Parathyroid adenoma (tissue), 2 donors: ENCODE measurements around the gene MON2.

Experiments used
- H2AFZ ChIP-seq: fragments of 300-600 bp; sonication (generic); one replicate; pipeline ENCODE4 v1.7.0; 2017; ENCODE audit warnings: antibody characterized with exemption, mild to moderate bottlenecking
- H3K27ac ChIP-seq: fragments of 300-600 bp; sonication (generic); one replicate; pipeline ENCODE4 v1.7.0; 2017
- H3K27me3 ChIP-seq: fragments of 300-600 bp; sonication (generic); one replicate; pipeline ENCODE4 v1.7.0; 2017; ENCODE audit warnings: low read length; ENCODE audit not compliant: control insufficient read depth, insufficient read depth
- H3K36me3 ChIP-seq: fragments of 300-600 bp; sonication (generic); one replicate; pipeline ENCODE4 v1.7.0; 2017; ENCODE audit warnings: low read length; ENCODE audit not compliant: control insufficient read depth, insufficient read depth
- H3K4me1 ChIP-seq: fragments of 300-600 bp; sonication (generic); one replicate; pipeline ENCODE4 v1.7.0; 2017; ENCODE audit warnings: control low read depth
- H3K4me2 ChIP-seq: fragments of 300-600 bp; sonication (generic); one replicate; pipeline ENCODE4 v1.7.0; 2017; ENCODE audit warnings: low read length
- H3K4me3 ChIP-seq: fragments of 300-600 bp; sonication (generic); one replicate; pipeline ENCODE4 v1.7.0; 2017; ENCODE audit warnings: low read depth, low read length
- H3K79me2 ChIP-seq: fragments of 300-600 bp; sonication (generic); one replicate; pipeline ENCODE4 v1.7.0; 2017; ENCODE audit warnings: control low read depth
- H3K9ac ChIP-seq: fragments of 300-600 bp; sonication (generic); one replicate; pipeline ENCODE4 v1.7.0; 2017; ENCODE audit warnings: mild to moderate bottlenecking
- H3K9me3 ChIP-seq: fragments of 300-600 bp; sonication (generic); one replicate; pipeline ENCODE4 v1.7.0; 2017; ENCODE audit warnings: low read length; ENCODE audit not compliant: control insufficient read depth
- TF ChIP-seq, protein P1 (sequence below): fragments of 300-600 bp; sonication (generic); IDR thresholded peaks from one replicate; pipeline ENCODE4 v1.7.0; 2017; ENCODE audit warnings: antibody characterized with exemption, mild to moderate bottlenecking
- donor health status: primary hyperparathyroidism.

Gene MON2

DNA sequence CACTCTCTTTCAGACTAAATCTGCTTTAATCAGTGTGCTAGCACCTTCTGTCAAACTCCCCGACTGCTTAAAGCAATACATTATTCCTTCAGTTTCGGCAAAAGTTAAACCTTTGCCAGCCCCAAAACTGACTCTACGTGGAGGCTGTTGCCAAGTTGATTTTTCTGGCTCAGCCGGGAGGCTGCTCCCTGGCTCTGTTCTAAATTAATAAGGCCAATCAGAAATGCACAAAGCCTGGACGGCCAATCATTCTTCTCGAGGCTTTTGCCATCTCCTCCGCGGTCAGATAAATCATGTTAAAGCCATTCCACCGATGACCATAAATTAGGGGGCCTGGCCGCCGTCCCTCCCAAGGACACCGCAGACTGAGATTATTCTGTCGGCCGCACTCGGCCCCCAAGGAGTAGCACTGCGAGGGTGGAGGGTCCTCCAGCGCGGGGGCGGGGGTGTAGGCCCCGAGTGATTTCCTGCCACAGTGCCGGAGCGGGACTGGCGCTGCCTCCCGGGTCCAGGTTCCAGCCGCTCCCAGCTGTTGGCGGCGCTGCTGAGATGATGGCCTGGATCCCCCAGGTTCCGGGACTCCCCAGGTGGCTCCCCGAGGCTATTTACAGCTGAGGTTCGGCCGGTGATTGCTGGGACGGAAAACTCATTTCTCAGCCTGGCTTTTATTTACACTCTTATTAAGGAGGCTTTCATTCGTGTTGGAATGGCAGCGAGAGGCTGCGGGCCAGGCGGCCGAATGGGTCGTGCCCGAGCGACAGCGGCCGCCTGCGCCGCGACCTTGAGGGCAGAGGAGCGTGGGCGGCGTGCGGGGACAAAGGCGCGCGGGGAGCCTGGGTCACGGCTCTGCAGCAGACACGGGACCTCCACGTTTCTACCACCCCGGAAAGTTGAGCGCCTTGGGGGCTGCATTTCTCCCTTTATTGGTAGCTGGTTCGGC is 165.1 kb downstream of the MON2 start:
- TF ChIP-seq, protein P1, sequence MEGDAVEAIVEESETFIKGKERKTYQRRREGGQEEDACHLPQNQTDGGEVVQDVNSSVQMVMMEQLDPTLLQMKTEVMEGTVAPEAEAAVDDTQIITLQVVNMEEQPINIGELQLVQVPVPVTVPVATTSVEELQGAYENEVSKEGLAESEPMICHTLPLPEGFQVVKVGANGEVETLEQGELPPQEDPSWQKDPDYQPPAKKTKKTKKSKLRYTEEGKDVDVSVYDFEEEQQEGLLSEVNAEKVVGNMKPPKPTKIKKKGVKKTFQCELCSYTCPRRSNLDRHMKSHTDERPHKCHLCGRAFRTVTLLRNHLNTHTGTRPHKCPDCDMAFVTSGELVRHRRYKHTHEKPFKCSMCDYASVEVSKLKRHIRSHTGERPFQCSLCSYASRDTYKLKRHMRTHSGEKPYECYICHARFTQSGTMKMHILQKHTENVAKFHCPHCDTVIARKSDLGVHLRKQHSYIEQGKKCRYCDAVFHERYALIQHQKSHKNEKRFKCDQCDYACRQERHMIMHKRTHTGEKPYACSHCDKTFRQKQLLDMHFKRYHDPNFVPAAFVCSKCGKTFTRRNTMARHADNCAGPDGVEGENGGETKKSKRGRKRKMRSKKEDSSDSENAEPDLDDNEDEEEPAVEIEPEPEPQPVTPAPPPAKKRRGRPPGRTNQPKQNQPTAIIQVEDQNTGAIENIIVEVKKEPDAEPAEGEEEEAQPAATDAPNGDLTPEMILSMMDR, result no peak
- H3K9ac ChIP-seq, result no peak overlapping the region
- peaks cover 5% of the 10 kb centered on the region for H3K4me1 ChIP-seq
- H3K79me2 ChIP-seq, result no peaks in the 10 kb centered on the region
- H3K4me2 ChIP-seq, result peak overlapping the region; percentile 61
- no peaks in the 10 kb centered on the region for H3K27me3 ChIP-seq
- peak overlapping the region; percentile 92 for H2AFZ ChIP-seq
- no peak overlapping the region for H3K27ac ChIP-seq
- peak overlapping the region; percentile 36 for H3K4me3 ChIP-seq
- H3K9me3 ChIP-seq, result no peaks in the 10 kb centered on the region
- H3K36me3 ChIP-seq, result no peaks in the 10 kb centered on the region

DNA sequence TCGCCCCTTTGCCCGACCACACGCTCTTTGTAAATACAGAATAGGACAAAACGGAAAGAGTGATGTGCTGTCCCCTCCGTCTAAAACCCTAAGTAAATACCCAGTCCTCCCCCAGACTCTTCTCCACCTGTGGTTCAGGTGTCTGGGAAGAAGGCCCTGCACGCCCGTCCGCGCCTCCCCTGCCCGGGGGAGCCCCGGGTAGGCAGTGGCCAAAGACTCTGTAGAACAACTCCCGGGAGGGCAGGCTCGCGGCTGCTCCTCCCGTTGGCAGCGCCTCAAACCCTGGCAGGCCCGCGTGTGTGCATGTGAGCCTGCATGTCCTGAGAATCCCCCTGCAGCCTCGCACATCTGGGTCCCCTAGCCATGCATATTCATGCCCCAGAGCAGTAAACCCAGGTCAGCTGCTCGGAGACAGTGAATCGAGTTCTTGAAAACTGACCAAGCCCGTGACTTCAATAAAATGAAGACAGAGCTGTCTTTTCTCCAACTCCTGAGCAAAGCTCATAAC is 165.8 kb downstream of the MON2 start:
- H3K27me3 ChIP-seq, result no peaks in the 10 kb centered on the region
- no peak overlapping the region for H3K9ac ChIP-seq
- H3K4me3 ChIP-seq, result peak overlapping the region; percentile 36
- H3K9me3 ChIP-seq, result no peaks in the 10 kb centered on the region
- peak overlapping the region; percentile 61 for H3K4me2 ChIP-seq
- H3K4me1 ChIP-seq, result peaks cover 5% of the 10 kb centered on the region
- no peaks in the 10 kb centered on the region for H3K79me2 ChIP-seq
- no peak overlapping the region for H3K27ac ChIP-seq
- TF ChIP-seq, protein P1, result no peak
- H3K36me3 ChIP-seq, result no peaks in the 10 kb centered on the region
- peak overlapping the region; percentile 92 for H2AFZ ChIP-seq

DNA sequence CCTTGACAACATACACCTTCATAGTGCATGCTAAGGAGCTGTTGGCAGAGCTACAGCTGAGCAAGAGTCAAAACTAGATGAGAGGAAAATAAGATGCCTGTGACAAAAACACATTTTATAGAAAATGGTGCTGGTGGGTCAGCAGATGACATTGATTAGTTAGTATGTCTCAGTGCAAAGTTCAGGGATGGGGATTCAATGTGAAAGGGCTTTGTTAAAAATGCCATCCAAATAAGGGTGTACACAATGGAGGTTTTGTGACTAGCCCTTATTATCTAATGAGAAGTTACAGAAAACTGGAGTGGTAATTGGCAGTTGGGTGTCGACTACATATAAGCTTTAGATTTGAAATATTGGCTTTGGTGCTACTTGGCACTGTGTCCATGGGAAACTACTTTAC is 169.0 kb downstream of the MON2 start:
- H3K4me1 ChIP-seq, result peaks cover 5% of the 10 kb centered on the region
- no peak overlapping the region for H2AFZ ChIP-seq
- H3K27me3 ChIP-seq, result no peaks in the 10 kb centered on the region
- H3K36me3 ChIP-seq, result no peaks in the 10 kb centered on the region
- no peak overlapping the region for H3K9ac ChIP-seq
- H3K79me2 ChIP-seq, result no peaks in the 10 kb centered on the region
- no peak overlapping the region for H3K4me2 ChIP-seq
- no peaks in the 10 kb centered on the region for H3K9me3 ChIP-seq
- H3K4me3 ChIP-seq, result no peak overlapping the region
- TF ChIP-seq, protein P1, result no peak
- H3K27ac ChIP-seq, result no peak overlapping the region

DNA sequence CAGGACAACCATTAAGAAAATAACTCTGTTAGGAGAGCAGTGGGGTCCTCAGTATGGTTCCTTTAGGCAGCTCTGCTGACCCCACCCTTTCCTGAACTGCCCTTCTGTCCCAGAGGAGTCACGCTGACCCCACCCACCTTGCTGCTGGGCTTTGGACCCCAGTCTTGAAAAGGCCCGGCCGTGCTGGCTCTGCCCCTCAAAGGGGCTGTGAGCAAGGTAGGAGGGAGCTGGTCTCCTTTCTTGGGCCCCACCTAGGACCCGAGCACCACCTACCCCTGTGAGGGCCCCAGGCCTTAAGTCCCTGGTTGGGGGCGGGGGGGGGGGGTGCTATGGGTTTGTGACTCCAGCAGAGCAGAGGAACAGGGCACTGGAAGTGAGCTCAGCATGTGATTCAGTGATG is 171.1 kb downstream of the MON2 start:
- TF ChIP-seq, protein P1, result no peak
- H2AFZ ChIP-seq, result no peak overlapping the region
- H3K27me3 ChIP-seq, result no peaks in the 10 kb centered on the region
- no peak overlapping the region for H3K4me2 ChIP-seq
- no peaks in the 10 kb centered on the region for H3K9me3 ChIP-seq
- no peaks in the 10 kb centered on the region for H3K36me3 ChIP-seq
- H3K9ac ChIP-seq, result no peak overlapping the region
- H3K4me3 ChIP-seq, result no peak overlapping the region
- no peaks in the 10 kb centered on the region for H3K79me2 ChIP-seq
- H3K27ac ChIP-seq, result no peak overlapping the region
- H3K4me1 ChIP-seq, result peaks cover 2% of the 10 kb centered on the region
